NCI-H345 treated with DMSO at 0.1 percent for 48 hours (cell line): ENCODE data around the gene EIF2S2.
"Not testable (repeated sequence)": the region's sequence is repeated elsewhere in the genome, so short reads cannot be mapped to it uniquely, and the experiment has no call there.

ENCODE experiments used
- DNase-seq: peaks from one replicate; lab custom pipeline; 2025; ENCODE audit not compliant: unreplicated experiment; lab: John Stamatoyannopoulos, UW

Gene EIF2S2, protein sequence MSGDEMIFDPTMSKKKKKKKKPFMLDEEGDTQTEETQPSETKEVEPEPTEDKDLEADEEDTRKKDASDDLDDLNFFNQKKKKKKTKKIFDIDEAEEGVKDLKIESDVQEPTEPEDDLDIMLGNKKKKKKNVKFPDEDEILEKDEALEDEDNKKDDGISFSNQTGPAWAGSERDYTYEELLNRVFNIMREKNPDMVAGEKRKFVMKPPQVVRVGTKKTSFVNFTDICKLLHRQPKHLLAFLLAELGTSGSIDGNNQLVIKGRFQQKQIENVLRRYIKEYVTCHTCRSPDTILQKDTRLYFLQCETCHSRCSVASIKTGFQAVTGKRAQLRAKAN

DNA sequence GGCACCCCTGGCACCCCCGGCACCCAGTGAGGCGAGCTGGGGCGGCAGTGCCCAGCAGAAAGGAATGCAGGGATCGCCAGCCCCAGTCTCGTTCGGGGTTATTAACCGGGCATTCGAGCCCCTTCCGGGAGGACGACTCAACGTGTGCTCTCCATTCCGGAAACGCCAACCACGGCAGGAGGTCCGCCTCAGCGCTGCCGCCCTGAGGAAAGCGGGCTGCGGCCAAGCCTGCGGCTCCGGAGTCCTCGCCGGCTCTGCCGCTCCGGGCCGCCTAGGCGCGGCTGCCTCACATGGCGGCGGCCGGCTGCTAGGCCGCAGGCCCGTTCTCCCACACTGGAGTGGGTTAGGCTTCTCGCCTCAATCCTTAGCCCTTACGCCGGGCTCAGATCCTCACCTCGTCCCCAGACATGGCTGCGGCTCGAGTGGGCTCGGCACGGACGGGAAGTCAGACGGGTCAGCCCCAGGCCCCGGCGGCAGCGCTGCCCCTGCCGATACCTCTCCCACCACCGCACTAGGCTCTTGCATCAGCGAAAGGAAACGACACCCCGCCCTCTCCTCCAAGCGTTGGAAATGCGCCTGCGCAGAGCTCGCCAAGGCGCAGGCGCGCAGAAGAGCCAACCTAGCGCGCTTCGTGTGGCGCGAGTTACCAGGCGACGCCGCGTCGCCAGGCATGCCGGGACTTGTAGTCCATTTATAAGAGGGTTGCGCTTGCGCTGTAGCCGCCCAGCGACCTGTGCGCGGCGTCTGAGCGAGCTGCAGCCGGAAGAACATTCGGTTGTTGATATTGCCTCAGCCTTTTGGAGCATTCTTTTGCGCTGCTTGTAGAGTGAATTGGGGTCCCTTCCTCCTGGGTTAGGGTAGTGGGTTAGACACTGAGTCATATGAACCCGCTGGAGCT lies at the start of gene EIF2S2:
Gene EIF2S2, minus strand, starts transcription at position 542 of the 898 bp plus-strand sequence. Its CDS starts 133 bp downstream, at position 409.
- peak; percentile 99 for DNase-seq

DNA sequence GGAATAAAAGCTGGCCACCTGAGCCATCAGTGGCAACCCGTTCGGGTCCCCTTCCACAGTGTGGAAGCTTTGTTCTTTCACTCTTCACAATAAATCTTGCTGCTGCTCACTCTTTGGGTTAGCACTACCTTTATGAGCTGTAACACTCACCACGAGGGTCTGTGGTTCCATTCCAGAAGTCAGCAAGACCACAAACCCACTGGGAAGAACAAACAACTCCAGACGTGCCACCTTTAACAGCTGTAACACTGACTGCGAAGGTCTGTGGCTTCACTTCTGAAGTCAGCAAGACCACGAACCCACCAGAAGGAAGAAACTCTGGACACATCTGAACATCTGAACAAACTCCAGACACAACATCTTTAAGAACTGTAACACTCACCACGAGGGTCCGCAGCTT lies 45.7 kb upstream of the EIF2S2 start:
- not testable (repeated sequence) for DNase-seq

DNA sequence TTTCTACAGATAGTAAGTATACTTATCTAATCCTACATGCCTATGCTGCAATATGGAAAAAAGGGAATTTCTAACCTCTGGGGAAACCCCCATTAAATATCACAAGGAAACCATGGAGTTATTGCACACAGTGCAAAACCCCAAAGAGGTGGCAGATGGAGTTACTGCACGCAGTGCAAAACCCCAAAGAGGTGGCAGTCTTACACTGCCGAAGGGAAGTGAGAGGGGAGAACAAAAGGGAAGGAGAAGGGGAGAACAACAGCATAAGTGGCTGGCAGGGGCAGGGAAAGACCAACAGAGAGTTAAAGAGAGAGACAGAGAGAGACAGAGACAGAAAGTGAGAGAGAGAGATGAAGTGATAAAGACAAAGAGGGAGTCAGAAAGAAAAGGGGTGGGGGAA lies 43.8 kb upstream of the EIF2S2 start:
- DNase-seq, result no peak

DNA sequence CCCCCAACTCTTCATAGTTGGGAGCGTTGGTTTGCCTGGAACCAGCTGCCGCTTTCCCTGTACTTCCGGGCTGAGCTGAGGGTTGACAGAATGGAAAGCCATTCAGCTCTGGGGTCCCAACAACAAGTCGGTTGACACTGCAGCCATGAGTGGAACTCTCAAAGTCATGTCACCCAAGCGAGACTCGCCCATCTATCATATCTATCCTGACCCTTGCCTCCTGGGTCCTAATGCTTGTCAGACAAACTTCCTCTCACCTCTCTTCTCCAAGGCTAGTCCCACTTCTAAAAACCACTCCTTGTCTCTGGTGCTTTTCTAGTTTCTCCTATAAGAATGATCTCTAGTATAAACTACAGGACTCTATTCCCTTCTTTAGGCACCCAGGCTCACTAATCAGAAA lies 41.1 kb upstream of the EIF2S2 start:
- DNase-seq, result not testable (repeated sequence)

DNA sequence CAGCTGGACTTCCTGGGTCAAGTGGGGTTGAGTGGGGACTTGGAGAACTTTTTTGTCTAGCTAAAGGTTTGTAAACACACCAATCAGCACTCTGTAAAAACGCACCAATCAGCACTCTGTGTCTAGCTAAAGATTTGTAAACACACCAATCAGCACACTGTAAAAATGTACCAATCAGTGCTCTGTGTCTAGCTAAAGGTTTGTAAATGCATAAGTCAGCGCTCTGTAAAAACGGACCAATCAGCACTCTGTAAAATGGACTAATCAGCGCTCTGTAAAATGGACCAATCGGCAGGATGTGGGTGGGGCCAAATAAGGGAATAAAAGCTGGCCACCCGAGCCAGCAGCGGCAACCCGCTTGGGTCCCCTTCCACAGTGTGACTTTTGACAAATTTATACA lies 40.0 kb upstream of the EIF2S2 start:
- not testable (repeated sequence) for DNase-seq

DNA sequence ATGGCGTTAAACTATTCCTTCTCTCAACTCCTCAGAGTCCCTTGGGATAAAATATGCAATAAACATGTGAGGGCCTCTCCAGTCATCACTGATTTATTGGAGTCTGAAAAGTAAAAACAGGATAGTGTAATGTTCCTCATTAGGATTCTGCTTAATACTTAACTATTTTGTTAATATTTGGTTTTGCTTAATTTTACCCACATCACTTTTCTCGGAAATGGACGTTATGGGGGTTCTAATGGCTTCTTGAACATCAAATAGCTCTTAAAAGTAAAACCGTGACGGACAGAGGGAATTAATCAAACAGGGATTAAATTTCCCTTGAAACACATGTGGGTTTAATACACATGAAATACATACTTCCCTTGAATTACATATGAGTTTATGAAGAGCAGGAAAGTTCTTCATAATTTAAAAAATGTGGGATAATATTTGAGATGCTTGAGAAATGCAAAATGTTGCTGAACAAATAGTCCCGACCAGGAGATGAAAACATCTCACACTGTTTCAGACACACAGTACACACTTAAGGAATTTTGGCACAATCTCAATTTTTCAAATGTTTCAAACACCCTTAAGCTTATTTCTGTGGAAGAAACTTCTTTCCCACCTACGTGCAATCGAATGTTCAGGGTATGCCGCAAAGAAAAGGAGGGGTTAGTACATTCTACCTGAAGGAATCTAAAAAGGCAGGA lies 38.4 kb upstream of the EIF2S2 start:
- DNase-seq, result no peak

DNA sequence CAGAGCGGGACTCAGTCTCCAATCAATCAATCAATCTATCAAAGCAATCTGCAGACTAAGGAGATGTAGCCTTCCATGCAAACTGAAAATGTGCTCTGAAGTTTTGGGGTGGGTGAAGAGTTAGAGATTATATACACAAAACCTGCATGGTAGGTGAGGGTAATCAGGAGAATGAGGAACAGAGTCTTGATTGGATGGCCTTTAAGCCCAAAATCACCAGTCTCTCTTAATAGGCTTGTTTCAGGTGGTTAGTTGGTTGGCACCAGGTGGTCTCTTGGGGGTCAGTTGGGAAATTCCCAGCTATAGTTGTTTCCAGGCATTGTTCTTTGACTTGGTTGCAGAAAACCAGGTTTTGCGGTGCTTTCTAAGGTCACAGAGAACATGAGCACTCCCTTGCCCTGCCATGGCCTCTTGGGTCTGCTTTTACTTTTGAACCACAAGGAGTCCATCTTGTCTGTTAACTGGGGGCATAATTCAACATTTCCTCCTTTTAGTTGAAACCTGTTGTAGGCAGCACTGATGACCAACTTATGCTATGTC lies 33.3 kb upstream of the EIF2S2 start:
- DNase-seq, result no peak

DNA sequence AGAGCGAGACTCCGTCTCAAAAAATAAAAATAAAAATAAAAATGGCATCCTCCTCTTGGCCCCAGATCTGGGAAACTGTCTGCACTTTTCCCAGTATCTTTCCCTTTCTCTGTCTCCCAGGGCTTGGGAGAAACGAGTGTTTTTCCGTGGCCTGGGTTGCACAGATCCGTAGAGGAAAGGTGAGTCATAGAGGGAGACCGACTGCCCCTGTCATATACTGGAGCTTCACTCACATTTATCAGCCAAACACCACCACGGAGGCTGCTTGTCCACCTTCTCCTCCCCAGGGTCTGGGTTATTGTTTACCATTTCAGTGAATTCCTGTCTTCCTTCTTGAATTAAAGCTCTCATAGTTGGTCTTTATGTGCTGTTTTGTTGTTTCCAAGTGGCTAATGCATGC lies 31.9 kb upstream of the EIF2S2 start:
- no peak for DNase-seq

DNA sequence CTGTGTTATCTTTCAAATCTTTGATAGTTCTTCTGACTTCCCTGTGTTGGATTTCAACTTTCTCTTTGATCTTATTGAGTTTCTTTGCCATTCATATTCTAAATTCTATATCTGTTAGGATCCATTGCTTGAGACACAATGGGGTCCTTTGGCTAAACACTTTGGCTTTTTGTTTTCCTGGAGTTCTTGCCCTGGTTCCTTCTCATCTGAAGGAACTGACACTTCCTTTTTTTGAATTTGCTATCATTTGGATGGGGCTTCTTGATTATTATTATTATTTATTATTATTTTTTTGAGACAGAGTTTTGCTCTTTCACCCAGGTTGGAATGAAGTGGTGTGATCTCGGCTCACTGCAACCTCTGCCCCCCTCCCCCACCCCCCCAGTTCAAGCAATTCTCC lies 30.1 kb upstream of the EIF2S2 start:
- DNase-seq, result no peak

DNA sequence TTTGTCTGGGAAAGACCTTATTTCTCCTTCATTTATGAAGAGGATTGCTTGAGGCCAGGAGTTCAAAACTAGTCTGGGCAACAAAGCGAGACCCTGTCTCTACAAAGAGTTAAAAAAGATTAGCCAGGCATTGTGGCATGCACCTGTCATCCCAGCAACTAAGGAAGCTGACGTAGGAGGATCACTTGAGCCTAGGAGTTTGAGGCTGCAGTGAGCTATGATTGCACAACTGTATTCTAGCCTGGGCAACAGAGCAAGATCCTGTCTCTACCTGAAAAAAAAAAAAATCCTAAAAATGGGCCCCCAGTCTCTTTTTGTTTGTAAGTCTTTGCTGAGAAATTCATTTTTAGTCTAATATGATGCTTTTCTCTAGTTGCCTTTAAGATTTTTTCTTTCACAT lies 29.2 kb upstream of the EIF2S2 start:
- no peak for DNase-seq

DNA sequence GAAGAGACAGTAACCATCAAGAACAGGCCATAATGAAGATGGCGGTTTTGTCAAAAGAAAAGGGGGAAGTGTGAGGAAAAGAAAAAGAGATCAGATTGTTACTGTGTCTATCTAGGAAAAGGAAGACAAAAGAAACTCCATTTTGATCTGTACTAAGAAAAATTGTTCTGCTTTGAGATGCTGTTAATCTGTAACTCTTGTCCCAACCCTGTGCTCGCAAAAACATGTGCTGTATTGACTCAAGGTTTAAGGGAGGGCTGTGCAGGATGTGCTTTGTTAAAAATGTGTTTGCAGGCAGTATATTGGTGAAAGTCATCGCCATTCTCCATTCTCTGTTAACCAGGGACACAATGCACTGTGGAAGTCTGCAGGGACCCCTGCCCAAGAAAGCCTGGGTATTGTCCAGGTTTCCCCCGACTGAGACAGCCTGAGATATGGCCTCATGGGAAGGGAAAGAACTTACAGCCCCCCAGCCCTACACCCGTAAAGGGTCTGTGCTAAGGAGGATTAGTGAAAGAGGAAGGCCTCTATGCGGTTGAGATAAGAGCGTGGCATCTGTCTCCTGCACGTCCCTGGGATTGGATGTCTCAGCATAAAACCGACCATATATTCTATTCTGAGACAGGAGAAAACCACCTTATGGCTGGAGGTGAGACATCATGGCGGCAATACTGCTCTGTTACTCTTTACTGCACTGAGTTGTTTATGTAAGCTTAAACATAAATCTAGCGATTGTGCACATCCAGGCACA lies 23.7 kb upstream of the EIF2S2 start:
- not testable (repeated sequence) for DNase-seq

DNA sequence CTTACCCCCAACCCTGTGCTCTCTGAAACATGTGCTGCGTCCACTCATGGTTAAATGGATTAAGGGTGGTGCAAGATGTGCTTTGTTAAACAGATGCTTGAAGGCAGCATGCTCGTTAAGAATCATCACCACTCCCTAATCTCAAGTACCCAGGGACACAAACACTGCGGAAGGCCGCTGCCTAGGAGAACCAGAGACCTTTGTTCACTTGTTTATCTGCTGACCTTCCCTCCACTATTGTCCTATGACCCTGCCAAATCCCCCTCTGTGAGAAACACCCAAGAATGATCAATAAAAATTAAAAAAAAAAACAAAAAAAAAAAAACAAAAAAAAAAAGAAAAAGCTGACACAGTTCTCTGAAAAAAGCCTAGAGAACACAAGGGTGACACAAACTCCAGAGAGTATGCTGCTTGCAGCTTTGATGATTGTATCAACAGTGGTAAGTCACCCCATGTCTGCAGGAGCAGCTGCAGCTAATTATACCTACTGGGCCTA lies 21.4 kb upstream of the EIF2S2 start:
- DNase-seq, result not testable (repeated sequence)

DNA sequence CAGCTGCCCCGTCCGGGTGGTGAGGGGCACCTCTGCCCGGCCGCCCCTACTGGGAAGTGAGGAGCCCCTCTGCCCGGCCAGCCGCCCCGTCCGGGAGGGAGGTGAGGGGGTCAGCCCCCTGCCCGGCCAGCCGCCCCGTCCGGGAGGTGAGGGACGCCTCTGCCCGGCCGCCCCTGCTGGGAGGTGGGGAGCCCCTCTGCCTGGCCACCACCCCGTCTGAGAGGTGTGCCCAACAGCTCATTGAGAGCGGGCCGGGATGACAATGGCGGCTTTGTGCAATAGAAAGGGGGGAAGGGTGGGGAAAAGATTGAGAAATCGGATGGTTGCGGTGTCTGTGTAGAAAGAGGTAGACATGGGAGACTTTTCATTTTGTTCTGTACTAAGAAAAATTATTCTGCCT lies 20.9 kb upstream of the EIF2S2 start:
- DNase-seq, result not testable (repeated sequence)

DNA sequence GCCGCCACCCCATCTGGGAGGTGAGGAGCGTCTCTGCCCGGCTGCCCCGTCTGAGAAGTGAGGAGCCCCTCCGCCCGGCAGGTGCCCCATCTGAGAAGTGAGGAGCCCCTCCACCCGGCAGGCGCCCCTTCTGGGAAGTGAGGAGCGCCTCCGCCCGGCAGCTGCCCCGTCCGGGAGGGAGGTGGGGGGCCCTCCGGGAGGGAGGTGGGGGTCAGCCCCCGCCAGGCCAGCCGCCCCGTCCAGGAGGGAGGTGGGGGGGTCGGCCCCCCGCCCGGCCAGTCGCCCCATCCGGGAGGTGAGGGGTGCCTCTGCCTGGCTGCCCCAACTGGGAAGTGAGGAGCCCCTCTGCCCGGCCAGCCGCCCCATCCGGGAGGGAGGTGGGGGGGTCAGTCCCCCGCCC lies 20.4 kb upstream of the EIF2S2 start:
- not testable (repeated sequence) for DNase-seq

DNA sequence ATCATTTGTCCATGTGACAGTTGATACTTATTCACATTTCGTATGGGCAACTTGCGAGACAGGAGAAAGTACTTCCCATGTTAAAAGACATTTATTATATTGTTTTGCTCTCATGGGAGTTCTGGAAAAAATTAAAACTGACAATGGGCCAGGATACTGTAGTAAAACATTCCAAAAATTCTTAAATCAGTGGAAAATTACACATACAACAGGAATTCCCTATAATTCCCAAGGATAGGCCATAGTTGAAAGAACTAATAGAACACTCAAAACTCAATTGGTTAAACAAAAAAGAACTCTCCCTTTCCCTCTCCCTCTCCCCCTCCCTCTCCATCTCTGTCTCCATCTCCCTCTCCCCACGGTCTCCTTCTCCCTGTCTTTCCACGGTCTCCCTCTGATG lies 19.4 kb upstream of the EIF2S2 start:
- DNase-seq, result no peak

DNA sequence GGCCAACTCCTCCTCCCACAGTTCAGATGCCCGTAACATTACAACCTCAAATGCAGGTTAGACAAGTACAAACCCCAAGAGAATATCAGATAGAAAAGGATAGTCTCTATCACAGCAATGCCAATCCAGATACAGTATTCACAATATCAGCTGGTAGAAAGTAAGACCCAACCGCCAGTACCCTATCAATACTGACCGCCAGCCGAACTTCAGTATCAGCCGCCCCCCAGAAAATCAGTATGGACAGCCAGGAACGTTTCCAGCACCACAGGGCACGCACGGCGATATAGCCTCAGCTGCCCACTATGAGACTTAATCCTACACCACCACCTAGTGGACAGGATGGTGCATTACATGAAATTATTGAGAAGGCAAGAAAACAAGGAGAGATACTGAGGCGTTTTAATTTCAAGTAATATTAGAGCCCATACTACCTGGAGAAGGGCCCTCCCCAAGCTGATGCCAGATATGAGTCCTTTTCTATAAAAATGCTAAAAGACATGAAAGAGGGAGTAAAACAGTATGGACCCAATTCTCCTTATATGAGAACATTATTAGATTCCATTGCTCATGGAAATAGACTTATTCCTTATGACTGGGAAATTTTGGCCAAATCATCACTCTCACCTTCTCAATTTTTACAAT lies 17.6 kb upstream of the EIF2S2 start:
- DNase-seq, result peak; percentile 83

DNA sequence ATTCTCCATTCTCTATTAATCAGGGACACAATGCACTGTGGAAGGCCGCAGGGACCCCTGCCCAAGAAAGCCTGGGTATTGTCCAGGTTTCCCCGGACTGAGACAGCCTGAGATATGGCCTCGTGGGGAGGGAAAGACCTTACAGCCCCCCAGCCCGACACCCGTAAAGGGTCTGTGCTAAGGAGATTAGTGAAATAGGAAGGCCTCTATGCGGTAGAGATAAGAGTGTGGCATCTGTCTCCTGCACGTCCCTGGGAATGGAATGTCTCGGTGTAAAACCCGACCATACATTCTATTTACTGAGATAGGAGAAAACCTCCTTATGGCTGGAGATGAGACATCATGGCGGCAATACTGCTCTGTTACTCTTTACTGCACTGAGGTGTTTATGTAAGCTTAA lies 15.7 kb upstream of the EIF2S2 start:
- DNase-seq, result no peak

DNA sequence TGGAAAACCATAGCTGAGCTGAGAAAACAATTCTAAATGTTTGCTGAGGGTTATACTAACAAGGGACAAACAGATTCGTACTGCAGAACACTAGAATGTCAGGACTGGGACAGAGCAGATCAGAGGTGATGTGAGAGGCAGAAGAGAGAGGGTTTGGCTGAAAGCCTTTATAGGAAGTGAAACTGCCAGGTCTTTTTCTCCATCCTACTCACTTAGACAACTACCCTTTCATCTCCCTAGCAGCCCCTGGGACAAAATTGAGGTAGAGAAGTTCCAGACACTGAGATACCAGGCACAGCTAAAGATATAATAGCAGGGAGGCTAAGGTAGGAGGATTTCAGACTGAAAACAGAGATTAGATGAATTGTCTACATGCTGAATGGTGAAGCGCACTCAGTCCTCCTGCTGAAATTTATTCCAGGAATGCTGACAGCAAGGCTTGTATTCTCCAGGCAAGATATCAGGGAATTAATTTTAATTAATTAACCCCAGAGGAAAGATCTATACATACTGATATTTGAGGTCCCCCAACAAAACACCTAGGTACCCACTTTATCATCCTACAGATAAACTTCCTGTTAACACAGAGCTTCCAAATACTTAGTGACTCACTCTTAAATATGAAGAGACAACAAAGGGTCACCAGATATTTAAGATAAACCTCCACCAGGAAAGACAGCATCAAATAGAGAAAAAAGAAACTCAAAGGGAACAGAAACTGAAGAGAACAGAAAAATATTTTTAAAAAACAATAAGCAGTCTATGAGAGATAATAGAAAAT lies 12.6 kb upstream of the EIF2S2 start:
- no peak for DNase-seq

DNA sequence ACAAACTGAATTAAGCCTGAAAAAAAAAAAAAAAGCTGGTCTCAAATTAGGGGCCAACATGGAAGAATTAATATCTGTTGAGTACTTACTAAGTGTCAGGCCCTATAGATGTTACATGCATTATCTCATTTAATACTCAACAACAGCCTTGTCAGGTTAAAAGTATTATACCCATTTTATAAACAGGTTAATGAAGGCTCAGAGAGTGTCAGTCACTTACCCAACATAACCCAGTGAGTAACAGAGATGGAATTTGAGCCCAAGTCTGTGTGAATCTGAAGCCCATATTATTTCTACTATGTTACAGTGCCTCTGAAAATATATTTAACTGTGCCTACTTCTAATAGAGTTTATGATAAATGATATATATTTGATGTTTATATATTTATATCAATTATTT lies 11.3 kb upstream of the EIF2S2 start:
- no peak for DNase-seq
